Measurements from ENCODE around the gene ARHGEF7. TPM values are rescaled to one million over a fixed set of nuclear protein-coding genes. Genes with fewer than 3 reads are reported as not detected.
A peak's percentile ranks its signal among the peaks of the same experiment; 100 is the strongest.

The ARHGEF7 gene
- total RNA-seq, 1 donor from 2014 or later: 52.8 TPM

- DNase-seq (ENCODE audit: low read depth): no peak
Observed at GRCh38 chr13:111319998-111320911, 205.1 kb downstream of the ARHGEF7 start, which contains the start of gene TEX29. TSS of gene TEX29 (plus strand) at chr13:111320642. CDS start at chr13:111320891, 249 bp downstream.

GRCh38 chr13:111322001-111322915, 207.1 kb downstream of the ARHGEF7 start:
- no peak for DNase-seq (ENCODE audit: low read depth)

GRCh38 chr13:111322916-111323331, 207.8 kb downstream of the ARHGEF7 start:
- DNase-seq (ENCODE audit: low read depth): no peak

GRCh38 chr13:111323549-111323948, 208.4 kb downstream of the ARHGEF7 start:
- no peak for DNase-seq (ENCODE audit: low read depth)

GRCh38 chr13:111323950-111324651, 209.0 kb downstream of the ARHGEF7 start:
- peak; percentile 32 for DNase-seq (ENCODE audit: low read depth)

GRCh38 chr13:111324736-111325135, 209.6 kb downstream of the ARHGEF7 start:
- DNase-seq (ENCODE audit: low read depth): no peak

GRCh38 chr13:111325146-111325890, 210.2 kb downstream of the ARHGEF7 start:
- no peak for DNase-seq (ENCODE audit: low read depth)

GRCh38 chr13:111325941-111326620, 211.0 kb downstream of the ARHGEF7 start:
- DNase-seq (ENCODE audit: low read depth): no peak

GRCh38 chr13:111326621-111326965, 211.5 kb downstream of the ARHGEF7 start:
- DNase-seq (ENCODE audit: low read depth): no peak

- DNase-seq (ENCODE audit: low read depth): no peak
Observed at GRCh38 chr13:111326981-111327642, 212.0 kb downstream of the ARHGEF7 start.

GRCh38 chr13:111327730-111328573, 212.8 kb downstream of the ARHGEF7 start:
- no peak for DNase-seq (ENCODE audit: low read depth)

- DNase-seq (ENCODE audit: low read depth): no peak
Observed at GRCh38 chr13:111328574-111329410, 213.7 kb downstream of the ARHGEF7 start.

- no peak for DNase-seq (ENCODE audit: low read depth)
Observed at GRCh38 chr13:111329641-111330040, 214.5 kb downstream of the ARHGEF7 start.

- no peak for DNase-seq (ENCODE audit: low read depth)
Observed at GRCh38 chr13:111330066-111330610, 215.0 kb downstream of the ARHGEF7 start.

- DNase-seq (ENCODE audit: low read depth): no peak
Observed at GRCh38 chr13:111335298-111335697, 220.2 kb downstream of the ARHGEF7 start.

GRCh38 chr13:111336666-111337065, 221.6 kb downstream of the ARHGEF7 start:
- no peak for DNase-seq (ENCODE audit: low read depth)

GRCh38 chr13:111337206-111337605, 222.1 kb downstream of the ARHGEF7 start:
- peak; percentile 45 for DNase-seq (ENCODE audit: low read depth)
